Measurements from ENCODE around the gene ANKS1A.
"Not testable (repeated sequence)": the region's sequence is repeated elsewhere in the genome, so short reads cannot be mapped to it uniquely, and the experiment has no call there.

Gene ANKS1A

GRCh38 chr6:35003886-35004530 lies 115.0 kb downstream of the ANKS1A start:
- Mint-ChIP-seq H3K36me3 (ENCODE audit: low read depth) (peaks cover 38% of the 10 kb centered on the region), H3K27ac (peak overlapping the region; percentile 57 to 87 (median 59)), H3K4me3 (peak overlapping the region in 2 of 3 experiments; percentile 26 to 57), H3K4me1 (peaks cover 39% of the 10 kb centered on the region)
- not testable (repeated sequence) for H3K27me3 Mint-ChIP-seq (ENCODE audit: low read depth); H3K9me3 Mint-ChIP-seq

- no peak for TF ChIP-seq CTCF (IDR thresholded peaks at IDR 0.05; ENCODE audit: unreplicated experiment in 3 of 3)
- H3K27ac Mint-ChIP-seq: no peak overlapping the region
- no peaks in the 10 kb centered on the region for H3K9me3 Mint-ChIP-seq
- H3K36me3 Mint-ChIP-seq (ENCODE audit: low read depth): peaks cover 43% of the 10 kb centered on the region
- no peaks in the 10 kb centered on the region for H3K27me3 Mint-ChIP-seq (ENCODE audit: low read depth)
- H3K4me3 Mint-ChIP-seq: no peak overlapping the region
- peaks cover 48% of the 10 kb centered on the region for H3K4me1 Mint-ChIP-seq
Observed at GRCh38 chr6:35007016-35007415, 118.0 kb downstream of the ANKS1A start.

- peak overlapping the region; percentile 17 to 36 (median 36) for H3K27ac Mint-ChIP-seq
- no peak for TF ChIP-seq CTCF (IDR thresholded peaks at IDR 0.05; ENCODE audit: unreplicated experiment in 3 of 3)
- H3K4me3 Mint-ChIP-seq: no peak overlapping the region
- H3K4me1 Mint-ChIP-seq: peaks cover 48% of the 10 kb centered on the region
- H3K9me3 Mint-ChIP-seq: no peaks in the 10 kb centered on the region
- H3K27me3 Mint-ChIP-seq (ENCODE audit: low read depth): no peaks in the 10 kb centered on the region
- peaks cover 33% of the 10 kb centered on the region for H3K36me3 Mint-ChIP-seq (ENCODE audit: low read depth)
Observed at GRCh38 chr6:35008858-35009257, 119.8 kb downstream of the ANKS1A start.

GRCh38 chr6:35011096-35012041 lies 122.3 kb downstream of the ANKS1A start:
- TF ChIP-seq CTCF (IDR thresholded peaks at IDR 0.05; ENCODE audit: unreplicated experiment in 3 of 3): no peak
- H3K36me3 Mint-ChIP-seq (ENCODE audit: low read depth): peaks cover 28% of the 10 kb centered on the region
- peak overlapping the region; percentile 47 to 69 (median 61) for H3K27ac Mint-ChIP-seq
- H3K4me3 Mint-ChIP-seq: peak overlapping the region in 1 of 3 experiments; percentile 35
- H3K27me3 Mint-ChIP-seq (ENCODE audit: low read depth): no peaks in the 10 kb centered on the region
- H3K4me1 Mint-ChIP-seq: peaks cover 65% of the 10 kb centered on the region
- no peaks in the 10 kb centered on the region for H3K9me3 Mint-ChIP-seq

- peaks cover 31% of the 10 kb centered on the region for H3K36me3 Mint-ChIP-seq (ENCODE audit: low read depth)
- H3K27ac Mint-ChIP-seq: no peak overlapping the region
- peaks cover 75% of the 10 kb centered on the region for H3K4me1 Mint-ChIP-seq
- H3K9me3 Mint-ChIP-seq: no peaks in the 10 kb centered on the region
- no peaks in the 10 kb centered on the region for H3K27me3 Mint-ChIP-seq (ENCODE audit: low read depth)
- TF ChIP-seq CTCF (IDR thresholded peaks at IDR 0.05; ENCODE audit: unreplicated experiment in 3 of 3): no peak
- no peak overlapping the region for H3K4me3 Mint-ChIP-seq
Observed at GRCh38 chr6:35013701-35014100, 124.6 kb downstream of the ANKS1A start.

GRCh38 chr6:35014341-35014740 lies 125.3 kb downstream of the ANKS1A start:
- H3K9me3 Mint-ChIP-seq: no peaks in the 10 kb centered on the region

More at GRCh38 chr6:35014341-35014740, 125.3 kb downstream of the ANKS1A start:
- H3K4me1 Mint-ChIP-seq: peaks cover 75% of the 10 kb centered on the region
- peak overlapping the region in 1 of 3 experiments; percentile 11 for H3K4me3 Mint-ChIP-seq
- peaks cover 29% of the 10 kb centered on the region for H3K36me3 Mint-ChIP-seq (ENCODE audit: low read depth)
- no peaks in the 10 kb centered on the region for H3K27me3 Mint-ChIP-seq (ENCODE audit: low read depth)
- peak overlapping the region; percentile 37 to 99 (median 62) for H3K27ac Mint-ChIP-seq
- no peak for TF ChIP-seq CTCF (IDR thresholded peaks at IDR 0.05; ENCODE audit: unreplicated experiment in 3 of 3)
